GM12864 (cell line): ENCODE data around the gene PCSK4.

Source experiments
- DNase-seq: peaks from one replicate; pipeline ENCODE4 v3.0.0-alpha.2; 2011; ENCODE audit warnings: low read depth
- H3K4me3 ChIP-seq: 2 replicates; pipeline ENCODE4 v1.5.1; 2011; ENCODE audit warnings: mild to moderate bottlenecking, low read depth, low read length, control low read depth
- TF ChIP-seq, protein P1 (sequence below): IDR thresholded peaks from 2 replicates; pipeline ENCODE4 v1.5.1; 2011; ENCODE audit warnings: low read depth, mild to moderate bottlenecking, moderate library complexity, low read length, control low read depth, inconsistent platforms; ENCODE audit errors: missing control alignments

PCSK4 gene

DNA sequence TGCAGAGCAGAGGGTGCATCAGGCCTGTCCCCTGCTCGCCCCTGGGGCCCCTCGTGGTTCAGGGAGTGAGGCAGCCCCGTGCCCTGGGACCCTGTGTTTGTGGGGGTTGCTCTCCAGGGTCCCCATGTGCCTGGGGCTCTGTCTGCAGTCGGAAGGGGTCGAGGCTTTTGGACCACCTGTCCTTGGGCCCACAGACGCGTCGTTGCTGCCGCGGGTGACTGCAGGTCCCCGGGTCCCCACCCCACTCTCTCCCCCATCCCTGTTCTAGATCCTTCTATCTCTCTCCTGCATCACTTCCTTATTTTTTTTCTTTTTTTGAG is 1.9 kb downstream of the PCSK4 start:
- no peak for DNase-seq
- TF ChIP-seq, protein P1, sequence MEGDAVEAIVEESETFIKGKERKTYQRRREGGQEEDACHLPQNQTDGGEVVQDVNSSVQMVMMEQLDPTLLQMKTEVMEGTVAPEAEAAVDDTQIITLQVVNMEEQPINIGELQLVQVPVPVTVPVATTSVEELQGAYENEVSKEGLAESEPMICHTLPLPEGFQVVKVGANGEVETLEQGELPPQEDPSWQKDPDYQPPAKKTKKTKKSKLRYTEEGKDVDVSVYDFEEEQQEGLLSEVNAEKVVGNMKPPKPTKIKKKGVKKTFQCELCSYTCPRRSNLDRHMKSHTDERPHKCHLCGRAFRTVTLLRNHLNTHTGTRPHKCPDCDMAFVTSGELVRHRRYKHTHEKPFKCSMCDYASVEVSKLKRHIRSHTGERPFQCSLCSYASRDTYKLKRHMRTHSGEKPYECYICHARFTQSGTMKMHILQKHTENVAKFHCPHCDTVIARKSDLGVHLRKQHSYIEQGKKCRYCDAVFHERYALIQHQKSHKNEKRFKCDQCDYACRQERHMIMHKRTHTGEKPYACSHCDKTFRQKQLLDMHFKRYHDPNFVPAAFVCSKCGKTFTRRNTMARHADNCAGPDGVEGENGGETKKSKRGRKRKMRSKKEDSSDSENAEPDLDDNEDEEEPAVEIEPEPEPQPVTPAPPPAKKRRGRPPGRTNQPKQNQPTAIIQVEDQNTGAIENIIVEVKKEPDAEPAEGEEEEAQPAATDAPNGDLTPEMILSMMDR: no peak
- H3K4me3 ChIP-seq: no peak overlapping the region

DNA sequence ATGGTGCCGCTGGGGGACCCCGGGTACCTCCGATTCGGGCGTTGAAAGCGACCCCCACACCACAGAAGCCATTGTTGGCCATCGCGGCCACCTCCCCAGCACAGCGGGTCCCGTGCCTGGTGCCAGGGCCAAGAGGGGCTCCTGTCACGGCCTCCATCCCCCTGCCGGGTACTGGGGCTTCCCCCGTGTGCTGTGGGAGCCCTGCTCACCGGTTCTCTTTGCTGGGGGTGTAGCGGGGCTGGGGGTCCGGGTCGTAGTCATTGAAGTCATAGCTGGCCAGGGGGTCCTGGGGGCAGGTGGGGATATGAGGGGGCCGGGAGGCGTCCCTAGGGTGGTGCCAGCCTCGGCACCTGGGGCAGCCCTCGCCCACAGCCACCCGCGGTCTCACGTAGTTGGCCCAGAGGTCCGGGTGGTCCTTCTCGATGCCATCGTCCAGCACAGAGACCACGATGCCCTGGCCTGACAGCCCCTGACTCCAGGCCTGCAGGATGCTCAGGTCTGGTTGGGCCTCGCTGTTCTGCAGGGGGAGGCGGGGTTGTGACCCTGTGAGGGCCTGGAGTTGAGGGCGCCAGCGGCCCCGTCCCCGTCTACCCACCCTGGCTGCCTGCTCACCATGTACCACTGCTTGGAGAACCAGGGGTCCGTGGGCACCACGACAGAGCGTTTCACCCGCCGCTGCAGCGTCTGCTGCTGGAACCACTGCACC is 2.4 kb downstream of the PCSK4 start:
- no peak overlapping the region for H3K4me3 ChIP-seq
- no peak for DNase-seq
- TF ChIP-seq, protein P1: no peak

DNA sequence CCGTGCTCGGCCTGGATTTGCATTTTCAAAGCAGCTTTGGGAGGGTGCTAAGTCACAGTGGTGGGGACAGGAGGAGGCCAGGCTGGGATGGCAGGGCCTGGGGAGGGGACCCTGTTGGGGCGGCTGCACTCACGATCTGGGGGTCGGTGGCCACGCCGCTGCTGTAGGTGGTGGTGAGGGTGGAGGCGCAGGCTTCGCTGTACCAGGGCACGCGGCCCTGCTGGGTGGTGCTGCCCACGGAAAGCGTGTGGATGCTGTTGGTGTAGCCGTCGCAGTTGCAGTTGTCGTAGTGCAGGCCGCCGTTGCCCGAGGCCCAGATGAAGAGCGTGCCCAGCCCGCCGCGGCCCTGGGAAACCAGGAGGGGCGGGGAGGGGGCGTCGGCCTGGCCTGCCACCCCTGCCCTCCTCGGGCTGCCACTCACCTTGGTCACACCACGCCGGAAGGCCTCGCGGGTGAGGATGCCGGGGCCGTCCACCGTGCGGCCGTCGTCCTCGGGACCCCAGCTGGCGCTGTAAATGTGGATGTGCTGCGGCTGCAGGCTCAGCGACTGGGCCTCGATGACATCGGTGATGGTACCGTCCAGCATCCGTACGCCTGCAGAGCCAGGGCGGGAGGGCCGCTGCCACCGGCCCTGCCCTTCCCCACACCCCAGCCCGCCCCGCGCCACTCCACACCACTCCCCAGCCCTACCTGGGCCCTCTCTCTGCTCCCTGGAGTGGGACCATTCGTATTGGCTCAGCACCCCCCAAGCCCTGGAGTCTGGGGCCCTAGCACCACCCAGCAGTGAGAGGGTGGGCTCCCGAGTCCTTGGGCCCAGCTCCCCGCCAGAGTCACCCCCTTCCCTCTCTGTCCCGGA is 3.2 kb downstream of the PCSK4 start:
- no peak for DNase-seq
- H3K4me3 ChIP-seq: no peak overlapping the region
- TF ChIP-seq, protein P1: no peak

DNA sequence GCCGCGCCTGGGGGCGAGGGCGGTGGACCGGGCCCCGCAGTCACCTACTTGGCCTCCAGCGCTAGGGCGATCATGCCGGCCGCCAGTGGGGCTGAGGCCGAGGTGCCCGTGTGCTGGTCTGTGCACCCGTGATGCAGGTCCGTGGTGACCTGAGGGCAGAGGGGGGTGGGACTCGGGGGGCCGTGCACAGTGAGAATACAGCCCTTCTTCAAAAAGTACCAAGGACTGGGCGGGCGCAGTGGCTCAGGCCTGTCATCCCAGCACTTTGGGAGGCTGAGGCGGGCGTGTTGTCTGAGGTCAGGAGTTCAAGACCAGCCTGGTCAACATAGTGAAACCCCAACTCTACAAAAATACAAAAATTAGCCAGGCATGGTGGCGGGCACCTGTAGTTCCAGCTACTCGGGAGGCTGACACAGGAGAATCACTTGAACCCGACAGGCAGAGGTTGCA is 6.1 kb downstream of the PCSK4 start:
- TF ChIP-seq, protein P1: no peak
- no peak overlapping the region for H3K4me3 ChIP-seq
- no peak for DNase-seq

DNA sequence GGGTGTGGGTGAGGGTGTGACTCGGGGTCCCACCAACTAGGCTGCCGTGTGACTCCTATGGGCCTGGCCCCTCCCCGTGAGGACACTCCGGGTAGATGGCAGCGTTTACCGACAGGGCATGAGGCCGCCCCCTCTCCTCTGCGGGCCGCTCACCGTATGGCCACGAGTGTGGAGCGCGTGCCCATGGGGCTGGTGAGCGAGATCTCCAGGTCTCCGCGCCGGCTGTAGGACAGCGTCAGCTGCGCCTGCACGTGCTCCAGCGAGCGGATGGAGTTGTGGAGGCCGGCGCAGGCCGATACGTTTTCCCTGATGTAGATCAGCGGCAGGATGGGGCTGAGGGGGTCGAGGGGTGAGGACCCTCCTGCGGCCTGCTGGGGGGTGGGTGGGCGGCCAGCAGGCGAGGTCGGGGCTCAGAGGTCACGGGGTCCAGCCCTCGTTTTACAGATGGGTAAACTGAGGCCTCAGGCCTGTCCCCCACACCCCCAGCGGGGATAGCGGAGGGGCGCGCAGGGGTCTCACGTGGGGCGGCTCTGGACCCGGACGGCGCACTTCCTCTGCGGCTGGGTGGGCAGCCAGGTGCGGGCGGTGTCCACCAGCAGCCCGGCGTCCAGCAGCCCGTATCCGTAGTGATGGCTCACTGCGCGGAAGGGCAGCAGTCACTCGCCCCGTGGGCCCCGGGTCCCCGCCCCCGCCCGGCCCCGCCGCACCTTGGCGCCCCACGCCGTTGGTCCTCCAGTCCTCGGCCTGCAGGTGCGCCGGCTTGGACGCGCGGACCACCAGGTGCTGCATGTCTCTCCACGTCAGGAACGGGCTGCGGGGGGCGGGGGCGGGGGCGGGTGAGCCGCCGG is 6.8 kb downstream of the PCSK4 start:
- DNase-seq: no peak
- no peak overlapping the region for H3K4me3 ChIP-seq
- TF ChIP-seq, protein P1: no peak

DNA sequence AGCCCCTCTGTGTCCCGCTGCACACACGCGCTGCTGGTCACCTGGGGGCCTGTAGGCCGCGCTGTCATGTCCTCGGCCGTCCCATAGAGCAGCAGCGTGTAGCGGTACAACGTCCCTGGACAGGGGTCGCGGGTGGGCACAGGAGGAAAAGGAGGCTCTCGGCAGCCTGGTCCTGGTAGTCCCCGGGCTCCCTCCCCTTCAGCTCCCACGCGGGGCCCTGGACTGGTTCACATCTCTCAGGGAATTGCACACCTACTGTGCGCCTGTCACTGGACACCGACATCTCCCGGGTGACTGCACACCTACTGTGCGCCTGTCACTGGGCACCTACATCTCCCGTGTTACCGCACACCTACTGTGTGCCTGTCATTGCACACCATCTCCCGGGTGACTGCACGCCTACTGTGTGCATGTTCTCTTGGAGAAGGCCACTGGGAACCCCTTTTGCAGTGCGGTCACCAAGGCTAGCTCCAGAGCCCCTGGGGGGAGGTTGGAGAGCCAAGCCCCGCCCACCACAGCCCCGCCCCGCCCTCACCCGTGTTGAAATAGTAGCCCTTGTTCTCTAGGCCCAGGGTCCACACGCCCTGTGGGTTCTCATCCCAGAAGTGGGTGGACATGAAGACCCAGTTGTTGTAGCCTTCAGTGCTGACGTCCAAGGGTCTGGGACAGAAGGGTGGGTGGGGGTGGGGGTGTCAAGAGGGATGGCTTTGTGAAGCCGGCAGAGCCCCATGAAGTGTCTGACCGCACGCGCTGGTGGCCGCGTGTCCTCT is 7.6 kb downstream of the PCSK4 start:
- TF ChIP-seq, protein P1: no peak
- no peak for DNase-seq
- no peak overlapping the region for H3K4me3 ChIP-seq
